HG02763 (cell line): ENCODE results near the gene NLRP3.
"Not testable (repeated sequence)": the region's sequence is repeated elsewhere in the genome, so short reads cannot be mapped to it uniquely, and the experiment has no call there.

Experiments used
- ATAC-seq: cut with Tn5 transposase; IDR thresholded peaks from one replicate; pipeline ENCODE4 v1.9.1; 2021; ENCODE audit warnings: mild to moderate bottlenecking, moderate library complexity; ENCODE audit not compliant: unreplicated experiment

NLRP3 gene

GRCh38 chr1:247415423-247416361 lies at the start of gene NLRP3:
Gene NLRP3 (plus strand): TSS chr1:247416173. CDS start chr1:247418801, 2,628 bp downstream.
- no peak for ATAC-seq

DNA sequence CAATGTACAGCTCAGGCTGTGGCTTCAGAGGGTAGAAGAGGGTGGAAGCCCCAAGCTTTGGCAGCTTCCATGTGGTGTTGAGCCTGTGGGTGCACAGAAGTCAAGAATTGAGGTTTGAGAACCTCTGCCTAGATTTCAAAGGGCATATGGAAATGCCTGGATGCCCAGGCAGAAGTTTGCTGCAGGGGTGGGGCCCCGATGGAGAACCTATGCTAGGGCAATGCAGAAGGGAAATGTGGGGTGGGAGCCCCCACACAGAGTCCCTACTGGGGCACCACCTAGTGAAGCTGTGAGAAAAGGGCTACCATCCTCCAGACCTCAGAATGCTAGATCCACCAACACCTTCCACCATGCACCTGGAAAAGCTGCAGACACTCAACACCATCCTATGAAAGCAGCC lies 49.6 kb upstream of the NLRP3 start:
- ATAC-seq, result not testable (repeated sequence)

DNA sequence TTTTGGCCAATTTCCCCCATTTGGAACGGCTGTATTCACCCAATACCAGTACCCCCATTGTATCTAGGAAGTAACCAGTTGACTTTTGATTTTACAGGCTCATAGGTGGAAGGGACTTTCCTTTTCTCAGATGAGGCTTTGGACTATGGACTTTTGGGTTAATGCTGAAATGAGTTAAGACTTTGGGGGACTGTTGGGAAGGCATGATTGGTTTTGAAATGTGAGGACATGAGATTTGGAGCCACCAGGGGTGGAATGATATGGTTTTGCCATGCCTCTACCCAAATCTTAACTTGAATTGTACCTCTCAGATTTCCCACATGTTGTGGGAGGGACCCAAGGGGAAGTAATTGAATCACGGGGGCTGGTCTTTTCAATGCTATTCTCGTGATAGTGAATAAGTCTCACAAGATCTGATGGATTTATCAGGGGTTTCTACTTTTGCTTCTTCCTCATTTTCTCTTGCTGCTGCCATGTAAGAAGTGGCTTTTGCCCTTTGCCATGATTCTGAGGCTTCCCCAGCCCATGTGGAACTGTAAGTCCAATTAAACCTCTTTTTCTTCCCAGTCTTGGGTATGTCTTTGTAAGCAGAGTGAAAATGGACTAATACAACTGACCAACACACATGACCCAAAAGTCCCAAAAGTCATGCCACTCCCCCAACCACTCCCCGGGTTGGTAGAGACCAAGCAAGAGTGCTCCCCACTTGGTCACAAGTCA lies 48.9 kb upstream of the NLRP3 start:
- no peak for ATAC-seq

GRCh38 chr1:247367786-247368422 lies 48.1 kb upstream of the NLRP3 start:
- ATAC-seq, result no peak

DNA sequence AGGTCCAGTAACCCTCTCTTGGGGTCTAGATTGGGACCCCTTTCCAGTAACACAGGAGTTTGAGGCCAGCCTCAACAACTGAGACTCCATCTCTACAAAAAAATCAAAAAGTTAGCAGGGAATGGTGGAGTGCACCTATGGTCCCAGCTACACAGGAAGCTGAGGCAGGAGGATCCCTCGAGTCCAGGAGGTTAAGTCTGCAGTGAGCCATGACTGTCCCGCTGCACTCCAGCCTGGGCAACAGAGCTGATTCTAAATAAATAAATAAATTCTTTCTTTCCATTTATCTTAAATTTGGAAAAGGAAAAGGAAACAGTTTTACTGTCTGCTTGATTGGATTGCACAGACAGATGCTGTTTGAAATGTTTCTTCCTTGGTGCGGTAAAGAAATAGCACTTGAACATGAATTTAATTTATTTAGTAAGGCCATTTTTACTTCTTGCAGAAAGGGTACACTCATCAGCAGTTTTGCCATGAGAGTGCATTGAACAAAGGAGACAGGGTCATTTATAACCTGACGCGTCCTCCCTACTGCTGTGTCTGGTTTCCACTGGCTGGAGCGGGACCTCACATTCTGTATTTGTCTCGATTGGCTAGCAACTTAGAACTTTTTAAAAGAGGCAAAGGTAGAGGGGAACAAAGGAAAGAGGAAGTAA lies 47.4 kb upstream of the NLRP3 start:
- no peak for ATAC-seq

DNA sequence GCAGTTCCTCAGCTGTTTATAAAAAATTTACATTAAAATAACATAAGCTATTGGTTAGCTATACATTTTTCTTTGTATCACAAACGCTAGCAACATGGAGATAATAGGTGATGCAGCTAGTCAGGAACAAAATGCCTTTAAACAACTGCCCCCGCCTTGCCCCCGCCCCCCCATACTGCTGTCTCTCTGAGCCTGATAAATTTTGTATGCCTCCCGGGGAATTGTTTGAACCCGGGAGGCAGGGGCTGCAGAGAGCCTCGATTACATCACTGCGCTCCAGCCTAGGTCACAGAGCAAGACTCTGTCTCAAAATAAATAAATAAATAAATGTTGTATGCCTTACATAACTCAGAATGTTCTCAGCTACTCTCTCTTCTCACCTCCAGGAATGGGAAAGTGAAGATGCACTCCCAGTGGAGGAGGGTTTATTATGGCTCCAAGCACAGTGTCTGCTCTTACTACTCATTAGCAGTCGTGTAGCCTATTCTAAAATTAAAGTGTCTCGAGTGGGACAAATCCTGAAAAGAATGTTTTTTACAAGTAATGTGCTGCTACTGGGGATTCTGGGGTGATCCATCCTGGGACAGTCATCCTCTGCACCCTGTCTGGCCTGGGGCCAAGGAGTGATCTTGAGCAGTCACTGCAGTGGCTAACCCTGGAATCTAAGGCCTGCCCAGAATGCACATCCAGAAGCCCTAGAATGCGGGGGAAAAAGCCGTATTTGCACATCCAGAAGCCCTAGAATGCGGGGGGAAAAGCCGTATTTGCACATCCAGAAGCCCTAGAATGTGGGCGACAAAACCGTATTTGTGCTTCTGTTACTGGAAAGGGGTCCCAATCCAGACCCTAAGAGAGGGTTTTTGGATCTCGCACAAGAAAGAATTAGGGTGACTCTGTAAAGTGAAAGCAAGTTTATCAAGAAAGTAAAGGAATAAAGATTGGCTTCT lies 44.9 kb upstream of the NLRP3 start:
- ATAC-seq, result no peak

DNA sequence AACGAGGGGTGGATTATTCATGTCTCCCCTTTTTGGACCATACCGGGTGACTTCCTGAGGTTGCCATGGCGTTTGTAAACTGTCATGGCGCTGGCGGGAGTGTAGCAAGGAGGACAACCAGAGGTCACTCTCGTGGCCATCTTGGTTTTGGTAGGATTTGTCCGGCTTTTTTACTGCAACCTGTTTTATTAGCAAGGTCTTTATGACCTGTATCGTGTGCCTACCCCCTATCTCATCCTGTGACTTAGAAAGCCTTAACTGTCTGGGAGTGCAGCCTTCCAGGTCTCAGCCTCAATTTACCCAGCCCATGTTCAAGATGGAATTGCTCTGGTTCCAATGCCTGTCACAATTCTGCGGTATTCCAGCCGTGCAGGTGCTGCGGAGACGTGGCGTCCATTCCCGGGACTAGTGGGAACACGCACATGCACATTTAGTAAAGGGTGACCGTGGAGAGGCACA lies 44.1 kb upstream of the NLRP3 start:
- no peak for ATAC-seq

DNA sequence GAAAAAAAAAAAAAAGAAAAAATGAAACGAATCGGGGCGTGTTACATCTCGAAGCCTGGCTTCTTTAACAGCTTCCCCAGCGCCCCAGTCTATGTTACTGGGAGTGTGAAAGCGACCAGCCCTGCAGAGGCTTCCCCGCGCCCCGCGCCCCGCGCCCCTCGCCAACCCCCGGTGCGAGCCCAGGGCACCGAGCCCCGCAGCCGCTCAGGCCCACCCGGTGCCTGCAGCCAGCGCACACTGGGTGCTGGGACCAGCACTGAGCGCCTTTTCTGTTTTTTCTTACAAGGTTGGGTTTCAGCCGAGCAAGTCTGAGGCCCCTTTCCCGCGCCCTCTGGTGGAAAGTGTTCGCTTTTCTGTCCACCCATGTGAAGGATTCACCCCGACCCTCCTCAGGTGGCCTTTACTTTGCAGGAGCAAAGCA lies 42.2 kb upstream of the NLRP3 start:
- ATAC-seq, result peak; percentile 74

DNA sequence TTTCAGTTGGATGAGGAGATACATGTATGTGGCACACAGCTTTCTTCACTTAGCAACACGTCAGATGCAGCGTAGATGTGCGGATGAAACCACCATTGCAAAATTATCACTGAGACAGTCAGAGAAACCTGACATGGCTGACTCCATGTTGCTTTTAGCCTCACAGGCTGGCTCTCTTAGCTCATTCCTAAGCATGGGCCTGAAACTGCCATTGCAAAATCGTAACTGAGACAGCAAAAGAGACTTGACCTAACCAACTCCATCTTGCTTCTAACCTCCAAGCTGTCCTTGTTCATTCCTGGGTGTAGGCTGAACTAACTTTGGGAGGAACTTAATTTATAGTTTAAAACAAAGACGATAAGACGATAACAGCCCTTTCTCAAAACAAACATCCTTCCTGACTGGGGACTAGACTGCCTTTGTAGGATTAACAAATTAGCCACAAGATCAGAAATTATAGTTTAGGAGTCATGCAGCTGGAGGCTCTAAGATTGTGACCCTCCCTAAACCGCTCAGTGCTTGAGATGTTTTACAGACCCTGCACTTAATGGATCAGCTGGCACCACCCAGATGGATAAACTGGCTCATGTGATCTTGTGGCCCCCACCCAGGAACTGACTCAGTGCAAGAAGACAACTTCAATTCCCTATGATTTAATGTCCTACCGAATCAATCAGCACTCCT lies 41.2 kb upstream of the NLRP3 start:
- not testable (repeated sequence) for ATAC-seq

- ATAC-seq, result no peak
These were observed 40.2 kb upstream of the NLRP3 start for GRCh38 chr1:247375747-247376146.

GRCh38 chr1:247376659-247377058 lies 39.3 kb upstream of the NLRP3 start:
- ATAC-seq, result no peak

DNA sequence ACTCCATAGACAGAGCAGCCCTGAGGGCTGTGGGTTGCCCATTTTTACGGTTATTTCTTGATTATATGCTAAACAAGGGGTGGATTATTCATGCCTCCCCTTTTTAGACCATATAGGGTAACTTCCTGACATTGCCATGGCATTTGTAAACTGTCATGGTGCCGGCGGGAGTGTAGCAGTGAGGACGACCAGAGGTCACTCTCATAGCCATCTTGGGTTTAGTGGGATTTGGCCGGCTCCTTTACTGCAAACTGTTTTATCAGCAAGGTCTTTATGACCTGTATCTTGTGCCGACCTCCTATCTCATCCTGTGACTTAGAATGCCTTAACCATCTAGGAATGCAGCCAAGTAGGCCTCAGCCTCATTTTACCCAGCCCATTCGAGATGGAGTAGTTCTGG lies 38.3 kb upstream of the NLRP3 start:
- not testable (repeated sequence) for ATAC-seq

GRCh38 chr1:247378334-247379073 lies 37.5 kb upstream of the NLRP3 start:
- ATAC-seq, result no peak

- no peak for ATAC-seq
These were observed 30.7 kb upstream of the NLRP3 start for GRCh38 chr1:247385283-247385682.

DNA sequence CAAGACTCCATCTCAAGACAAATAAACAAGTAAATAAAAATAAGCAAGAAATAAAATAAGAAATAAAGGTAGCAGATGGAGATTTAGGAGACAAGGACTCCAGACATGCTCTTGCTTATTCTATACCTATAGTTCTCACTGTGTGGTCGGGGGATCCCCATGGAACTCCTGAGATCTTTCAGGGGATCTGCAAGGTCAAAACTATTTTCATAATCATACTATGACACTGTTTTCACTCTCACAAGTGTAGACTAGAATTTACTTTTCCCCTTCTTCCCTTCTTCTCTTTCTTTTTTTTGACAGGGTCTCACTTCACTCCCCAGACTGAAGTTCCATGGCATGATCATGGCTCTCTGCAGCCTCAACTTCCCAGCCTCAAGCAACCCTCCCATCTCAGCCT lies 29.8 kb upstream of the NLRP3 start:
- ATAC-seq, result no peak

DNA sequence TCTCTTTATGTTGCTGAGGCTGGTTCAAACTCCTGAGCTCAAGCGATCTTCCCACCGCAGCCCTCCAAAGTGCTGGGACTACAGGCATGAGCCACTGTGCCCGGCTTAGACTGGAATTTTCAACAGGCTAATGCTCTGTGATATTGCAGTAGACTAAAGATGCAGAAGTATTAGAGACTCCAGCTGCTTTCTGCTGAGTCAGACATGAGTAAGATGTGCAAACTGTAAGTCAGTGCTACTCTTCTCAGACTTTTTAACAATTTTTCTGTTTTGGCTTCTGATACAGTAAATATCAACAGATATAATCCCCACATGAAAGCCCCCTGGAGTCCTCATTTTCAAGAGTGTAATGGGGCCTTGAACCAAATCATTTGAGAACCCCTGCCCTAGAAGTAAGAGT lies 29.3 kb upstream of the NLRP3 start:
- no peak for ATAC-seq

DNA sequence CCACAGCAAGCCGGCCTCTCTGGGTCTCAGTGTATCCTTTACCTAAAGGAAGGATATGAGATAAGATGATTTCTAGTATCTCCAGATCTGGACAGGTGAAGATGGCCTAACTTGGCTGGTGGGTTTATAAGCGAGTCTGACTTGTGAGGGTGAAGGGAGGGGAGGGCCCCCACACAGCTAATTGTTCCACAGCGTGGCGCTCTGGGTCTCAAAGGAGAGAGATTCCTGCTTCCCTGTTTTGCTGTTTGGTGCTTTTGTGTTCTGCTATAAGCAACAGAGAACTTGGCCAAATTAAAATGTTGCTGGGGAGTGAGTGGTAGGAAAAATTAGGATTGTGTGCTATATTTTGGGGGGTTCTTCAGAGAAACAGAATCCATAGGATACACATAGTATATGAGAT lies 28.9 kb upstream of the NLRP3 start:
- no peak for ATAC-seq

GRCh38 chr1:247387565-247387964 lies 28.4 kb upstream of the NLRP3 start:
- no peak for ATAC-seq
